ENCODE results near the gene PFDN1.

DNA sequence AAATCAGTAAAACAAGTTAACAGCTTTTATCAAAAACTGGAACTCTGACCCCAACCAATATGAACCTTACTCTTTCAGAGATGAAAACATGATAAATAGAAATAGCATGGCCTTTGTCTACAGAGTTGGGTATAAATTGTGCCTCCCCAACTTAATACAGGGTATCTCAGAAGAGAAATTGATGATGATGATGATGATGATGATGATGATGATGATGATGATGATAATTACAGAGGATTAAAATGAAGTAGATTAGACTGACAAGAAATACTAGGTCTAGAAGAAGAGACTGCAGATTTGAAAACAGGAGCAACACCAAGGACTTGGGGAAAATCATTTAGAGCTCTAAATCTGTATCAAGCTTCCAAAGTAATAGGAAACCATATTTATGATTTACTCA, 27.1 kb downstream of the PFDN1 start:
- TF ChIP-seq, protein P1, sequence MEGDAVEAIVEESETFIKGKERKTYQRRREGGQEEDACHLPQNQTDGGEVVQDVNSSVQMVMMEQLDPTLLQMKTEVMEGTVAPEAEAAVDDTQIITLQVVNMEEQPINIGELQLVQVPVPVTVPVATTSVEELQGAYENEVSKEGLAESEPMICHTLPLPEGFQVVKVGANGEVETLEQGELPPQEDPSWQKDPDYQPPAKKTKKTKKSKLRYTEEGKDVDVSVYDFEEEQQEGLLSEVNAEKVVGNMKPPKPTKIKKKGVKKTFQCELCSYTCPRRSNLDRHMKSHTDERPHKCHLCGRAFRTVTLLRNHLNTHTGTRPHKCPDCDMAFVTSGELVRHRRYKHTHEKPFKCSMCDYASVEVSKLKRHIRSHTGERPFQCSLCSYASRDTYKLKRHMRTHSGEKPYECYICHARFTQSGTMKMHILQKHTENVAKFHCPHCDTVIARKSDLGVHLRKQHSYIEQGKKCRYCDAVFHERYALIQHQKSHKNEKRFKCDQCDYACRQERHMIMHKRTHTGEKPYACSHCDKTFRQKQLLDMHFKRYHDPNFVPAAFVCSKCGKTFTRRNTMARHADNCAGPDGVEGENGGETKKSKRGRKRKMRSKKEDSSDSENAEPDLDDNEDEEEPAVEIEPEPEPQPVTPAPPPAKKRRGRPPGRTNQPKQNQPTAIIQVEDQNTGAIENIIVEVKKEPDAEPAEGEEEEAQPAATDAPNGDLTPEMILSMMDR (IDR thresholded peaks at IDR 0.05; ENCODE audit: low read length) = no peak
- TF ChIP-seq EZH2 (IDR thresholded peaks at IDR 0.05; ENCODE audit: borderline replicate concordance, low read length) = no peak
